Measurements from ENCODE around the gene UTP3. TPM values are rescaled to one million over a fixed set of nuclear protein-coding genes. Genes with fewer than 3 reads are reported as not detected.
"Not testable (repeated sequence)": the region's sequence is repeated elsewhere in the genome, so short reads cannot be mapped to it uniquely, and the experiment has no call there.

The UTP3 gene
- total RNA-seq, 6 donors from 2014 or later, result 18.9 to 33.4 (median 27.9) TPM

DNA sequence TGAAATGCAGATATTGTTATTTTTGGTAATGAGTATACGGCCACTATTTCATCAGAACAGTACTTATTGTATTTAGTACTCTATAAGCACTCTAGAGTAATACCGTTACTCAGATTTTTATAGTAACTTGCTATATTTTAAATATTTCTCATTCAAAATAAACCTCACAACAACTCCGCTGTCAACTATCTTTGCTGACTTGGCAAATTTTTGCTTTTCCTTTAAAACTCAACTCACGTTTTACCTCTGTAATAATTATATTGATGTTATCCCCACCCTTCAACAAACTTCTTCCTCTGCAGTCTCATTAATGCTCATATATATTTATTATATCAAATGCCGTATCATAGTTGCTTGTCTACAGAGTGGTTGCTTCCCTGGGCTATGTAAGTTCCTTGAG is 31.0 kb upstream of the UTP3 start:
- no peak for TF ChIP-seq POLR2AphosphoS5 (IDR thresholded peaks at IDR 0.05)
- TF ChIP-seq POLR2A (IDR thresholded peaks at IDR 0.05), result no peak
- no peak for TF ChIP-seq CTCF (IDR thresholded peaks at IDR 0.05)
- no peak for TF ChIP-seq EP300 (IDR thresholded peaks at IDR 0.05)
- WGBS, 2 donors, result 82 to 86% methylated on average over 5 of the region's 5 CpGs
- H3K27me3 ChIP-seq, result no peaks in the 10 kb centered on the region
- H3K36me3 ChIP-seq, result no peaks in the 10 kb centered on the region
- no peaks in the 10 kb centered on the region for H3K9me3 ChIP-seq
- H3K4me1 ChIP-seq, result peaks cover 0 to 4% (median under 1%) of the 10 kb centered on the region in 4 donors
- ATAC-seq (ENCODE audit: low FRiP score in 2 of 2), result no peak
- no peak overlapping the region for H3K27ac ChIP-seq
- DNase-seq, result no peak
- no peak overlapping the region for H3K4me3 ChIP-seq

GRCh38 chr4:70658418-70658817 is 29.9 kb upstream of the UTP3 start:
- peak in 1 of 2 donors; percentile 22 for ATAC-seq (ENCODE audit: low FRiP score in 2 of 2)
- TF ChIP-seq EP300 (IDR thresholded peaks at IDR 0.05), result no peak
- no peak for TF ChIP-seq CTCF (IDR thresholded peaks at IDR 0.05)
- no peak for TF ChIP-seq POLR2A (IDR thresholded peaks at IDR 0.05)
- TF ChIP-seq POLR2AphosphoS5 (IDR thresholded peaks at IDR 0.05), result no peak
- Histone ChIP-seq H3K4me1 (peaks cover 0 to 4% (median 0%) of the 10 kb centered on the region in 4 donors), H3K27me3 (no peaks in the 10 kb centered on the region), H3K9me3 (no peaks in the 10 kb centered on the region), H3K4me3 (no peak overlapping the region), H3K27ac (no peak overlapping the region), H3K36me3 (no peaks in the 10 kb centered on the region)
- WGBS, 2 donors, result 34 to 41% methylated on average over 3 of the region's 3 CpGs
- no peak for DNase-seq

DNA sequence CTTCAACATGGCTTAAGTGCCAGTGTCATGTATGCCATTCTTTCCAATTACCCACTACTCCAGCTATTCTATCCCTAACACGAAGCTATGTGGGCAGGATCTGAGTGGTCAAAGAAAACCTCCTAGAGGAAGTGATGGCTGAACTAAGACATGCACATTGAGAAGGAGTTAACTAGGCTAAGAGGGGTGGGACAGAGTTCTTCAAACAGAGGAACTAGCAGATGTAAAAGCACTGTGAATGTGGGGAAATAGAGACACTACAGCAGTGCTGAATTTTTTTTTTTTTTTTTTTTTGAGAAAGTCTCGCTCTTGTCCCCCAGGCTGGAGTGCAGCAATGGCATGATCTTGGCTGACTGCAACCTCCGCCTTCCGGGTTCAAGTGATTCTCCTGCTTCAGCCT is 28.2 kb upstream of the UTP3 start:
- Histone ChIP-seq H3K4me1 (peaks cover 0 to 4% (median 0%) of the 10 kb centered on the region in 4 donors), H3K9me3 (no peaks in the 10 kb centered on the region), H3K4me3 (no peak overlapping the region), H3K36me3 (no peaks in the 10 kb centered on the region), H3K27me3 (no peaks in the 10 kb centered on the region), H3K27ac (no peak overlapping the region)
- ATAC-seq (ENCODE audit: low FRiP score in 2 of 2), result no peak
- 81 to 84% methylated on average over 4 of the region's 4 CpGs for WGBS, 2 donors
- TF ChIP-seq CTCF (IDR thresholded peaks at IDR 0.05) (no peak), POLR2AphosphoS5 (IDR thresholded peaks at IDR 0.05) (no peak), POLR2A (IDR thresholded peaks at IDR 0.05) (no peak), EP300 (IDR thresholded peaks at IDR 0.05) (no peak)
- DNase-seq, result no peak

DNA sequence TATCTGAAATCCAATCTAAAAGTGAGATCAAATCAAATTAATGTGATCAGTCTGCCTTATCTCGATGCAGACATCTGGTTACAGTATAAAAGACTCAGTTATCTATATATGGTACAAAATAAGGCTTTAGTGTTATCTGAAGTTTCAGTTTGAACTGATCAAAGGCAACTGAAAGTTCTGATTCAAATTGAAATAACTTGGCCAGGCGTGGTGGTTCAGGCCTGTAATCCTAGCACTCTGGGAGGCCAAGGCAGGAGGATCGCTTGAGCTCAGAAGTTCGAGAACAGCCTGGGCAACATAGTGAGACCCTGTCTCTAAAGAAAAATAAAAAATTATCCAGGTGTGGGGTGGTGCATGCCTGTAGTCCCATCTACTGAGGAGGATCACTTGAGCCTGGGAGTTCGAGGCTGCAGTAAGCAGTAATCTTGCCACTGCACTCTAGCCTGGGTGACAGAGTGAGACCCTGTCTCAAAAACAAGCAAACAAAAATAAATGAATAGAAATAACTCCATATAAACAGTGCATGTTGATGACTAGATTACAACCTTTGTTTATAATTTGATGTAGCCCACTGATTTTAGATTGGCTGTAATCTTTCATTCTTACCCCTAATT is 26.9 kb upstream of the UTP3 start:
- not testable (repeated sequence) for ATAC-seq (ENCODE audit: low FRiP score in 2 of 2); H3K4me3 ChIP-seq; H3K4me1 ChIP-seq; H3K27me3 ChIP-seq; H3K9me3 ChIP-seq; H3K27ac ChIP-seq; H3K36me3 ChIP-seq; DNase-seq
- WGBS, 2 donors, result 83 to 89% methylated on average over 5 of the region's 5 CpGs

GRCh38 chr4:70666369-70666768 is 22.0 kb upstream of the UTP3 start, which contains the start of gene JCHAIN:
TSS of gene JCHAIN (minus strand) at chr4:70666508. CDS start at chr4:70666490, 18 bp downstream.
- peak within 1 kb of the TSS in 1 of 4 donors; percentile 27 for H3K27ac ChIP-seq
- 43 to 79% methylated on average over 1 of the region's 1 CpG for WGBS, 2 donors

More at GRCh38 chr4:70666369-70666768, 22.0 kb upstream of the UTP3 start, which contains the start of gene JCHAIN:
- Histone ChIP-seq H3K36me3 (no peaks in the 10 kb centered on the region), H3K4me3 (no peak within 1 kb of the TSS), H3K4me1 (no peaks in the 10 kb centered on the region), H3K9me3 (no peaks in the 10 kb centered on the region), H3K27me3 (no peaks in the 10 kb centered on the region)
- no peak for TF ChIP-seq POLR2A (IDR thresholded peaks at IDR 0.05)
- TF ChIP-seq POLR2AphosphoS5 (IDR thresholded peaks at IDR 0.05), result no peak
- no peak for TF ChIP-seq EP300 (IDR thresholded peaks at IDR 0.05)
- no peak for TF ChIP-seq CTCF (IDR thresholded peaks at IDR 0.05)
- DNase-seq (no peak), ATAC-seq (ENCODE audit: low FRiP score in 2 of 2) (no peak)

All from upper lobe of left lung (tissue), 6 donors.